NT2/D1 (cell line): ENCODE measurements around the gene TFF1.

Experiments
- YY1 ChIP-seq: IDR thresholded peaks from 2 replicates; pipeline ENCODE4 v1.6.1; 2011; ENCODE audit not compliant: insufficient read length, insufficient read depth
- ZNF274 ChIP-seq: IDR thresholded peaks from 2 replicates; pipeline ENCODE4 v1.6.1; 2011; ENCODE audit warnings: mild to moderate bottlenecking, low read depth, low read length

DNA sequence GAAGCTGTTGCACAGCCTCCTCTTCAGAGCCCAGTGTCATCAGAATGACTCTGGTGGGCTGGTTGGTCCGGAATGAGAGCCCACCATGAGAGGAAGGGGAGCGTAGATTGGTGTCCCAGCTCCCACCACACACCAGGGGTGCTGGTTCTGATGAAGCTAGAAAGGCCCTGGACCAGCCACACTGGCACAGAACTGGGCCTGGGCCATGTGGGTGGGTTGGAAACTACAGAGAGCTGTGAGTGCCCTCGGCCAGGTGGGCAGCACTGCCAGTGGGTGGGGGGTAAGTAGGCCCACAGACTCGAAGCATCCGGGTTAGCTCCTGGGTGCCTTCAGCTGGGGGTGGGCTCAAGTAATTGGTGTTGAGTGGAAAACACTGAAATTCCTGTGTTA lies 11.6 kb upstream of the TFF1 start:
- no peak for TF ChIP-seq ZNF274
- no peak for TF ChIP-seq YY1
